ENCODE measurements around the gene CAMTA1.

The CAMTA1 gene

DNA sequence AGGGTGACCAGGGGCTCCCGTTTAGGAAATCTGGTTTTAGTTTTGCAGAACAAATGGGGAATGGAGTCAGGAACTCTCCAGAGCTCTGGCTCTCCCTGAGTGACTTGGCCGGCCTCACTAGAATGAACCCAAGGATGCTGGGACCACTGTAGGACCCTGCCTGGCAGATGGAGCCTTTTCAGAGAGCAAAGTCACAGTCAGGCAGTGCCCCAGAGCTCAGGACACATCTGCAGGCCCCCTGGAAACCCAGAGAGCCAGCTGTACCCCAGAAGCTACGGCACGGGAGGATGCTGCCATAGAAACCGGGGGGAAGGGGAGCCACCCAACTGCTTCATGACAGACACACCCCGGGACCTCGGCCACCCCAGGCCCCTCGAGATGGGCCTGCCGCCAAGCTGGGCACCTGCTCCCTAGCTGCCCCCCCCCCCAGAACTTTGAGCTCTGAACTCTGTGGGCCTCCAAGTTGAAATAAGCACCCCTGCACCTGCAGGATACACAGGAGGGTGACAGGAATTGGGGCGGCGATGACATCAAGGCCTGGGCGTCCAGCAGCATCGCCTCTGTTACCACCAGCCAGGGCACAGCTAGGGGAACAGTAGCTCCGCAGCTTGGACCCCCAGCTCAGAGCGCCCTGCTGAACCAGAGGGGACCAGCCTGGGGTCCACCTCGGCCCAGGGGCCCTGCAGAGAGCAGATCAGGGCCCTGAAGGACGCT is 894.1 kb downstream of the CAMTA1 start (continued):
- TF ChIP-seq, protein P1, sequence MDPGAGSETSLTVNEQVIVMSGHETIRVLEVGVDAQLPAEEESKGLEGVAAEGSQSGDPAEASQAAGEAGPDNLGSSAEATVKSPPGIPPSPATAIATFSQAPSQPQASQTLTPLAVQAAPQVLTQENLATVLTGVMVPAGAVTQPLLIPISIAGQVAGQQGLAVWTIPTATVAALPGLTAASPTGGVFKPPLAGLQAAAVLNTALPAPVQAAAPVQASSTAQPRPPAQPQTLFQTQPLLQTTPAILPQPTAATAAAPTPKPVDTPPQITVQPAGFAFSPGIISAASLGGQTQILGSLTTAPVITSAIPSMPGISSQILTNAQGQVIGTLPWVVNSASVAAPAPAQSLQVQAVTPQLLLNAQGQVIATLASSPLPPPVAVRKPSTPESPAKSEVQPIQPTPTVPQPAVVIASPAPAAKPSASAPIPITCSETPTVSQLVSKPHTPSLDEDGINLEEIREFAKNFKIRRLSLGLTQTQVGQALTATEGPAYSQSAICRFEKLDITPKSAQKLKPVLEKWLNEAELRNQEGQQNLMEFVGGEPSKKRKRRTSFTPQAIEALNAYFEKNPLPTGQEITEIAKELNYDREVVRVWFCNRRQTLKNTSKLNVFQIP (CRISPR knock-in tag; IDR thresholded peaks at IDR 0.05; ENCODE audit: borderline replicate concordance, low read depth), result no peak
- TF ChIP-seq, protein P2, sequence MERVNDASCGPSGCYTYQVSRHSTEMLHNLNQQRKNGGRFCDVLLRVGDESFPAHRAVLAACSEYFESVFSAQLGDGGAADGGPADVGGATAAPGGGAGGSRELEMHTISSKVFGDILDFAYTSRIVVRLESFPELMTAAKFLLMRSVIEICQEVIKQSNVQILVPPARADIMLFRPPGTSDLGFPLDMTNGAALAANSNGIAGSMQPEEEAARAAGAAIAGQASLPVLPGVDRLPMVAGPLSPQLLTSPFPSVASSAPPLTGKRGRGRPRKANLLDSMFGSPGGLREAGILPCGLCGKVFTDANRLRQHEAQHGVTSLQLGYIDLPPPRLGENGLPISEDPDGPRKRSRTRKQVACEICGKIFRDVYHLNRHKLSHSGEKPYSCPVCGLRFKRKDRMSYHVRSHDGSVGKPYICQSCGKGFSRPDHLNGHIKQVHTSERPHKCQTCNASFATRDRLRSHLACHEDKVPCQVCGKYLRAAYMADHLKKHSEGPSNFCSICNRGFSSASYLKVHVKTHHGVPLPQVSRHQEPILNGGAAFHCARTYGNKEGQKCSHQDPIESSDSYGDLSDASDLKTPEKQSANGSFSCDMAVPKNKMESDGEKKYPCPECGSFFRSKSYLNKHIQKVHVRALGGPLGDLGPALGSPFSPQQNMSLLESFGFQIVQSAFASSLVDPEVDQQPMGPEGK (CRISPR knock-in tag; IDR thresholded peaks at IDR 0.05; ENCODE audit: borderline replicate concordance), result no peak
- TF ChIP-seq PPARA (CRISPR knock-in tag; IDR thresholded peaks at IDR 0.05; ENCODE audit: borderline replicate concordance) (no peak), TCF4 (CRISPR knock-in tag; IDR thresholded peaks at IDR 0.05; ENCODE audit: borderline replicate concordance) (no peak), BACH2 (CRISPR knock-in tag; IDR thresholded peaks at IDR 0.05; ENCODE audit: borderline replicate concordance) (no peak), RARB (CRISPR knock-in tag; IDR thresholded peaks at IDR 0.05) (no peak), ESRRG (CRISPR knock-in tag; IDR thresholded peaks at IDR 0.05) (no peak)

DNA sequence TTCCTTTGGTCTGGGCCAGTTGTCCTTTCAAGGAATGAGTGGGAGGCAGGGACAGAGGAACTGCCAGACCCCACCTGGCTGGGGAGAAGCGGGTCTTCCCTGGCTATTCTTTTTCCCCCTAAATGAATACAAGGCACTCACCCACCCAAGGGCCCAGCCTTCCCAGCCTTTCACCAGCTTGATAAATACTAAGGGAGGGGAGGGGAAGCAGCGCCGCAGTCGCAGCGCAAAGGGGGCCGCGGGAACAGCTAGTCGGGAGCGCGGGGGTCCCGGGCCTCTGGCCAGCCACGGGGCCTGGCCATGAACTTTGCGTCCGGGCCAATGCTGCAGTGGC is 894.6 kb downstream of the CAMTA1 start:
- TF ChIP-seq ESRRG (CRISPR knock-in tag; IDR thresholded peaks at IDR 0.05) (no peak), ZC3H10 (CRISPR knock-in tag; IDR thresholded peaks at IDR 0.05) (no peak), OSR1 (CRISPR knock-in tag; IDR thresholded peaks at IDR 0.05) (no peak), ZFP30 (CRISPR knock-in tag; IDR thresholded peaks at IDR 0.05) (no peak), GLIS3 (CRISPR knock-in tag; IDR thresholded peaks at IDR 0.05) (no peak)
- TF ChIP-seq, protein P3, sequence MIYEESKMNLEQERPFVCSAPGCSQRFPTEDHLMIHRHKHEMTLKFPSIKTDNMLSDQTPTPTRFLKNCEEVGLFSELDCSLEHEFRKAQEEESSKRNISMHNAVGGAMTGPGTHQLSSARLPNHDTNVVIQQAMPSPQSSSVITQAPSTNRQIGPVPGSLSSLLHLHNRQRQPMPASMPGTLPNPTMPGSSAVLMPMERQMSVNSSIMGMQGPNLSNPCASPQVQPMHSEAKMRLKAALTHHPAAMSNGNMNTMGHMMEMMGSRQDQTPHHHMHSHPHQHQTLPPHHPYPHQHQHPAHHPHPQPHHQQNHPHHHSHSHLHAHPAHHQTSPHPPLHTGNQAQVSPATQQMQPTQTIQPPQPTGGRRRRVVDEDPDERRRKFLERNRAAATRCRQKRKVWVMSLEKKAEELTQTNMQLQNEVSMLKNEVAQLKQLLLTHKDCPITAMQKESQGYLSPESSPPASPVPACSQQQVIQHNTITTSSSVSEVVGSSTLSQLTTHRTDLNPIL (CRISPR knock-in tag; IDR thresholded peaks at IDR 0.05; ENCODE audit: low read depth), result no peak
- TF ChIP-seq, protein P4, sequence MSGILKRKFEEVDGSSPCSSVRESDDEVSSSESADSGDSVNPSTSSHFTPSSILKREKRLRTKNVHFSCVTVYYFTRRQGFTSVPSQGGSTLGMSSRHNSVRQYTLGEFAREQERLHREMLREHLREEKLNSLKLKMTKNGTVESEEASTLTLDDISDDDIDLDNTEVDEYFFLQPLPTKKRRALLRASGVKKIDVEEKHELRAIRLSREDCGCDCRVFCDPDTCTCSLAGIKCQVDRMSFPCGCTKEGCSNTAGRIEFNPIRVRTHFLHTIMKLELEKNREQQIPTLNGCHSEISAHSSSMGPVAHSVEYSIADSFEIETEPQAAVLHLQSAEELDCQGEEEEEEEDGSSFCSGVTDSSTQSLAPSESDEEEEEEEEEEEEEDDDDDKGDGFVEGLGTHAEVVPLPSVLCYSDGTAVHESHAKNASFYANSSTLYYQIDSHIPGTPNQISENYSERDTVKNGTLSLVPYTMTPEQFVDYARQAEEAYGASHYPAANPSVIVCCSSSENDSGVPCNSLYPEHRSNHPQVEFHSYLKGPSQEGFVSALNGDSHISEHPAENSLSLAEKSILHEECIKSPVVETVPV (CRISPR knock-in tag; IDR thresholded peaks at IDR 0.05), result no peak
- peak; percentile 5; the same call in 1 of the 3 replicates for ATAC-seq

DNA sequence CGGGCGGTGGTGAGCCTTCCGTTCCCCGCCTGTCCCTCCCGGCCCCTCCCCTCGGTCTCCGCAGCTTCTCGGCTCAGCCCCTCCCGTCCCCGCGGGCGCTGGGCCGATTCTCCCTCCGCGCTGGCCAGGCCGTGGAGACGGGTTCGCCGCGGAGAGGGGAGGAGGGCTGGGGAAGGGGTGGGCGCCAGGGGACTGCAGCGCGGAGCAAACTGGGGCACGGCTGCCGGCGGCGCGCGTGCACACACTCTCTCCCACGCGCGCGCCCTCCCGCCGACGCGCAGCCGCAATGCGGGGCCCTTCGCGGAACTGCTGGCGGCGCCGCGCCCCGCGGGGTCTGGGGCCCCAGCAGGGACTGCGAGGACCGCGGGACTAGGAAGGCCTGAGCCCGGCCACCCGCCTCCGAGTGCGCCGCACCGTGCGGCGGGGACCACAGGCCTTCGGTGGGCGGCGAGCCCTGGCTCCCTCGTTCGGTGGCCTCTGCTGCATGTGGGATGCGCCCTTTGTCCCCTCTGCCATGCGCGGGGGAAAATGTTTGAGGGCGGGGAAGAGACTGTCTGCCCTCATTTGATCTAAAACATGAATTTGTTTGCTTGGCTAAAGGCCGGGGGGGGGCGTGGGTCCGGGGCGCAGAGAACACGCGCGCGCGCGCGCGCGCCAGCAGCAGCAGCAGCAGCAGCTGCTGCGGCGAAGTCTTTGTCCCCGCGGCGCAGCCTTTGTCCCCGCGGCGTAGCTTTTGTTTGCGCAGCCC is 895.1 kb downstream of the CAMTA1 start:
- TF ChIP-seq ZFP3 (CRISPR knock-in tag; IDR thresholded peaks at IDR 0.05), result no peak
- TF ChIP-seq ZFP30 (CRISPR knock-in tag; IDR thresholded peaks at IDR 0.05), result no peak
- no peak for TF ChIP-seq CSDC2 (CRISPR knock-in tag; IDR thresholded peaks at IDR 0.05)
- TF ChIP-seq, protein P1 (CRISPR knock-in tag; IDR thresholded peaks at IDR 0.05; ENCODE audit: borderline replicate concordance, low read depth), result no peak
- no peak for TF ChIP-seq OSR1 (CRISPR knock-in tag; IDR thresholded peaks at IDR 0.05)
- no peak for TF ChIP-seq GLIS3 (CRISPR knock-in tag; IDR thresholded peaks at IDR 0.05)
- no peak for TF ChIP-seq ESRRG (CRISPR knock-in tag; IDR thresholded peaks at IDR 0.05)
- TF ChIP-seq PPARA (CRISPR knock-in tag; IDR thresholded peaks at IDR 0.05; ENCODE audit: borderline replicate concordance), result no peak
- no peak for TF ChIP-seq ZC3H10 (CRISPR knock-in tag; IDR thresholded peaks at IDR 0.05)
- no peak for TF ChIP-seq SNAI2 (CRISPR knock-in tag; IDR thresholded peaks at IDR 0.05)
- no peak for TF ChIP-seq TOX (CRISPR knock-in tag; IDR thresholded peaks at IDR 0.05; ENCODE audit: borderline replicate concordance)
- TF ChIP-seq, protein P5, sequence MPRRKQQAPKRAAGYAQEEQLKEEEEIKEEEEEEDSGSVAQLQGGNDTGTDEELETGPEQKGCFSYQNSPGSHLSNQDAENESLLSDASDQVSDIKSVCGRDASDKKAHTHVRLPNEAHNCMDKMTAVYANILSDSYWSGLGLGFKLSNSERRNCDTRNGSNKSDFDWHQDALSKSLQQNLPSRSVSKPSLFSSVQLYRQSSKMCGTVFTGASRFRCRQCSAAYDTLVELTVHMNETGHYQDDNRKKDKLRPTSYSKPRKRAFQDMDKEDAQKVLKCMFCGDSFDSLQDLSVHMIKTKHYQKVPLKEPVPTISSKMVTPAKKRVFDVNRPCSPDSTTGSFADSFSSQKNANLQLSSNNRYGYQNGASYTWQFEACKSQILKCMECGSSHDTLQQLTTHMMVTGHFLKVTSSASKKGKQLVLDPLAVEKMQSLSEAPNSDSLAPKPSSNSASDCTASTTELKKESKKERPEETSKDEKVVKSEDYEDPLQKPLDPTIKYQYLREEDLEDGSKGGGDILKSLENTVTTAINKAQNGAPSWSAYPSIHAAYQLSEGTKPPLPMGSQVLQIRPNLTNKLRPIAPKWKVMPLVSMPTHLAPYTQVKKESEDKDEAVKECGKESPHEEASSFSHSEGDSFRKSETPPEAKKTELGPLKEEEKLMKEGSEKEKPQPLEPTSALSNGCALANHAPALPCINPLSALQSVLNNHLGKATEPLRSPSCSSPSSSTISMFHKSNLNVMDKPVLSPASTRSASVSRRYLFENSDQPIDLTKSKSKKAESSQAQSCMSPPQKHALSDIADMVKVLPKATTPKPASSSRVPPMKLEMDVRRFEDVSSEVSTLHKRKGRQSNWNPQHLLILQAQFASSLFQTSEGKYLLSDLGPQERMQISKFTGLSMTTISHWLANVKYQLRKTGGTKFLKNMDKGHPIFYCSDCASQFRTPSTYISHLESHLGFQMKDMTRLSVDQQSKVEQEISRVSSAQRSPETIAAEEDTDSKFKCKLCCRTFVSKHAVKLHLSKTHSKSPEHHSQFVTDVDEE (CRISPR knock-in tag; IDR thresholded peaks at IDR 0.05), result no peak
- no peak for TF ChIP-seq RARB (CRISPR knock-in tag; IDR thresholded peaks at IDR 0.05)
- TF ChIP-seq, protein P4 (CRISPR knock-in tag; IDR thresholded peaks at IDR 0.05), result no peak
- no peak for TF ChIP-seq ARNTL (CRISPR knock-in tag; IDR thresholded peaks at IDR 0.05; ENCODE audit: borderline replicate concordance, low read depth)
- TF ChIP-seq, protein P3 (CRISPR knock-in tag; IDR thresholded peaks at IDR 0.05; ENCODE audit: low read depth), result no peak
- peak; percentile 72 for ATAC-seq
